ENCODE data around the gene PCDHGC3.

Gene PCDHGC3

GRCh38 chr5:141479776-141480175 is 4.0 kb downstream of the PCDHGC3 start:
- no peak for TF ChIP-seq CTCF (IDR thresholded peaks at IDR 0.05; ENCODE audit: insufficient read depth, low read length)
- TF ChIP-seq SPI1 (IDR thresholded peaks at IDR 0.05; ENCODE audit: borderline replicate concordance, low read depth) = peak; percentile 46; the same call in 1 of the 2 replicates
- TF ChIP-seq REST (IDR thresholded peaks at IDR 0.05; ENCODE audit: insufficient replicate concordance, low read depth) = no peak
- TF ChIP-seq GABPA (IDR thresholded peaks at IDR 0.05; ENCODE audit: low read depth) = no peak
- DNase-seq (ENCODE audit: low read depth in 1 of 2, low spot score in 1 of 2) = peak in 1 of 2 experiments; percentile 21
- H3K27ac ChIP-seq (replicated peaks) = no peak overlapping the region
- no peak overlapping the region for H3K4me3 ChIP-seq (replicated peaks; ENCODE audit: insufficient read depth, low read length)
- peaks cover 54% of the 10 kb centered on the region for H3K27me3 ChIP-seq (ENCODE audit: insufficient read depth, poor library complexity, severe bottlenecking)

- Histone ChIP-seq H3K27me3 (ENCODE audit: insufficient read depth, poor library complexity, severe bottlenecking) (peaks cover 41% of the 10 kb centered on the region), H3K27ac (replicated peaks) (no peak overlapping the region), H3K4me3 (replicated peaks; ENCODE audit: insufficient read depth, low read length) (no peak overlapping the region)
- no peak for TF ChIP-seq POLR2AphosphoS5 (IDR thresholded peaks at IDR 0.05; ENCODE audit: low read depth)
- DNase-seq (ENCODE audit: low read depth in 1 of 2, low spot score in 1 of 2) = no peak
These were observed 8.1 kb downstream of the PCDHGC3 start for GRCh38 chr5:141483902-141484301.

- H3K27me3 ChIP-seq (ENCODE audit: insufficient read depth, poor library complexity, severe bottlenecking) = peaks cover 41% of the 10 kb centered on the region
- no peak overlapping the region for H3K27ac ChIP-seq (replicated peaks)
- H3K4me3 ChIP-seq (replicated peaks; ENCODE audit: insufficient read depth, low read length) = no peak overlapping the region
- TF ChIP-seq POLR2AphosphoS5 (IDR thresholded peaks at IDR 0.05; ENCODE audit: low read depth) = no peak
- TF ChIP-seq CTCF (IDR thresholded peaks at IDR 0.05; ENCODE audit: insufficient read depth, low read length) = no peak
- TF ChIP-seq GABPA (IDR thresholded peaks at IDR 0.05; ENCODE audit: low read depth) = no peak
- TF ChIP-seq REST (IDR thresholded peaks at IDR 0.05; ENCODE audit: insufficient replicate concordance, low read depth) = no peak
- no peak for TF ChIP-seq SPI1 (IDR thresholded peaks at IDR 0.05; ENCODE audit: borderline replicate concordance, low read depth)
- DNase-seq (ENCODE audit: low read depth in 1 of 2, low spot score in 1 of 2) = no peak
These were observed 8.5 kb downstream of the PCDHGC3 start for GRCh38 chr5:141484310-141484640.

GRCh38 chr5:141484641-141485311 is 9.0 kb downstream of the PCDHGC3 start, which contains the start of gene PCDHGC4:
PCDHGC4 (plus strand) TSS chr5:141485030; CDS start chr5:141485174, 144 bp downstream.
- no peak within 1 kb of the TSS for H3K4me3 ChIP-seq (replicated peaks; ENCODE audit: insufficient read depth, low read length)
- no peak for DNase-seq (ENCODE audit: low read depth in 1 of 2, low spot score in 1 of 2)

More at GRCh38 chr5:141484641-141485311, 9.0 kb downstream of the PCDHGC3 start, which contains the start of gene PCDHGC4:
- TF ChIP-seq SPI1 (IDR thresholded peaks at IDR 0.05; ENCODE audit: borderline replicate concordance, low read depth) (no peak), CTCF (IDR thresholded peaks at IDR 0.05; ENCODE audit: insufficient read depth, low read length) (no peak), REST (IDR thresholded peaks at IDR 0.05; ENCODE audit: insufficient replicate concordance, low read depth) (no peak), POLR2AphosphoS5 (IDR thresholded peaks at IDR 0.05; ENCODE audit: low read depth) (no peak), GABPA (IDR thresholded peaks at IDR 0.05; ENCODE audit: low read depth) (no peak)
- Histone ChIP-seq H3K27ac (replicated peaks) (no peak within 1 kb of the TSS), H3K27me3 (ENCODE audit: insufficient read depth, poor library complexity, severe bottlenecking) (peaks cover 41% of the 10 kb centered on the region)

All from HL-60 (cell line).